Measurements from ENCODE around the gene PROM1. TPM values are rescaled to one million over a fixed set of nuclear protein-coding genes. Genes with fewer than 3 reads are reported as not detected.

Gene PROM1
- total and polyA plus RNA-seq, 9 of the 15 experiments (the other 6 are each of a cell fraction or from before 2014, with no cell fraction given): 0.05 TPM; not detected in 8

DNA sequence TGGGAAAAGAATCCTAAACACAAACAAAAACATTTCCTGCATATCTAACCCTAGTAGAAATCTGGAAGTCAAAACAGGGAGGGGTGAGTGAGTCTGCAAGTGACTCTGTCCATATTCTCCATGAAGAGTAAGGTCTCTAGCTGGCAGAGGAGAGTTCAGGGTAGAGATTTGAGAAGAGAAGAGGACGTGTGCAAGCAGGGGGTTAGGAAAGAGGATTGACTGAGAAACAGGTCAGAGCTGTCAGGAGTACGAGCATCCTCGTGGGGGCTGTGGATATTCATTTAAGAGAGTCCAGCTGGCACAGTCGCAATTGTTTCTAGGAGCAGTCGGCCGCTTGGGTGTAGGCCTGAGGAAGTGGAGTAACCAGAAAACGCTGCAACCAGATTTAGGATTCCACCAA lies 27.9 kb downstream of the PROM1 start:
- Histone ChIP-seq H3K36me3 (ENCODE audit: control insufficient read depth, insufficient read depth, low read length) (no peaks in the 10 kb centered on the region), H2AFZ (ENCODE audit: low read depth, low read length) (no peak overlapping the region), H3K27me3 (ENCODE audit: control insufficient read depth in 2 of 2, insufficient read depth in 2 of 2, low read length in 2 of 2) (peaks cover 12 to 17% of the 10 kb centered on the region in 2 experiments), H3K79me2 (ENCODE audit: control insufficient read depth, insufficient read depth, low read length) (no peaks in the 10 kb centered on the region), H3K9me1 (ENCODE audit: control insufficient read depth, insufficient read depth, low read length) (no peaks in the 10 kb centered on the region), H3K4me2 (ENCODE audit: insufficient read depth, low read length) (no peak overlapping the region), H3K9me3 (replicated peaks; ENCODE audit: control insufficient read depth, insufficient read depth, low read depth, low read length) (no peaks in the 10 kb centered on the region), H3K9ac (ENCODE audit: insufficient read depth in 1 of 2, low read depth in 2 of 2, low read length in 2 of 2) (no peak overlapping the region), H3K27ac (ENCODE audit: extremely low read depth, low read depth, low read length) (no peak overlapping the region), H3K4me1 (replicated peaks in 1 of 2; ENCODE audit: control insufficient read depth in 2 of 2, insufficient read depth in 2 of 2, low read length in 2 of 2) (no peaks in the 10 kb centered on the region), H4K20me1 (replicated peaks; ENCODE audit: control insufficient read depth, insufficient read depth, low read length) (no peaks in the 10 kb centered on the region), H3K4me3 (no peak overlapping the region)
- in situ Hi-C loops (cut with MboI) (no loop called here), intact Hi-C loops (cut with micrococcal nuclease) (no loop called here)
- TF ChIP-seq ZNF584 (CRISPR knock-in tag; IDR thresholded peaks at IDR 0.05; ENCODE audit: low read depth) (no peak), GTF2A2 (tag; IDR thresholded peaks at IDR 0.05) (no peak), ZNF197 (CRISPR knock-in tag; IDR thresholded peaks at IDR 0.05; ENCODE audit: low read depth) (no peak), ZKSCAN3 (CRISPR knock-in tag; IDR thresholded peaks at IDR 0.05) (no peak), SPI1 (IDR thresholded peaks at IDR 0.05; ENCODE audit: borderline replicate concordance, low read depth, low read length) (no peak), HDGF (IDR thresholded peaks at IDR 0.05) (no peak), BRD9 (IDR thresholded peaks at IDR 0.05; ENCODE audit: low read depth, partially characterized antibody) (no peak), MAFF (IDR thresholded peaks at IDR 0.05; ENCODE audit: low read length) (no peak), RBM34 (IDR thresholded peaks at IDR 0.05; ENCODE audit: borderline replicate concordance, insufficient read depth, low read length) (no peak), FOXP1 (CRISPR knock-in tag; IDR thresholded peaks at IDR 0.05) (no peak), BHLHE40 (IDR thresholded peaks at IDR 0.05; ENCODE audit: low read length) (no peak), NRF1 (conservative IDR thresholded peaks at IDR 0.05 in 1 of 2, IDR thresholded peaks at IDR 0.05 in 1 of 2) (no peak), TGIF2 (CRISPR knock-in tag; IDR thresholded peaks at IDR 0.05) (no peak), SMAD4 (CRISPR knock-in tag; conservative IDR thresholded peaks at IDR 0.05) (no peak), BACH1 (tag; IDR thresholded peaks at IDR 0.05) (no peak), ARID1B (IDR thresholded peaks at IDR 0.05) (no peak)
- TF ChIP-seq, protein P1, sequence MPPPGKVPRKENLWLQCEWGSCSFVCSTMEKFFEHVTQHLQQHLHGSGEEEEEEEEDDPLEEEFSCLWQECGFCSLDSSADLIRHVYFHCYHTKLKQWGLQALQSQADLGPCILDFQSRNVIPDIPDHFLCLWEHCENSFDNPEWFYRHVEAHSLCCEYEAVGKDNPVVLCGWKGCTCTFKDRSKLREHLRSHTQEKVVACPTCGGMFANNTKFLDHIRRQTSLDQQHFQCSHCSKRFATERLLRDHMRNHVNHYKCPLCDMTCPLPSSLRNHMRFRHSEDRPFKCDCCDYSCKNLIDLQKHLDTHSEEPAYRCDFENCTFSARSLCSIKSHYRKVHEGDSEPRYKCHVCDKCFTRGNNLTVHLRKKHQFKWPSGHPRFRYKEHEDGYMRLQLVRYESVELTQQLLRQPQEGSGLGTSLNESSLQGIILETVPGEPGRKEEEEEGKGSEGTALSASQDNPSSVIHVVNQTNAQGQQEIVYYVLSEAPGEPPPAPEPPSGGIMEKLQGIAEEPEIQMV (tag; conservative IDR thresholded peaks at IDR 0.05; ENCODE audit: low read depth): no peak
- TF ChIP-seq, protein P2, sequence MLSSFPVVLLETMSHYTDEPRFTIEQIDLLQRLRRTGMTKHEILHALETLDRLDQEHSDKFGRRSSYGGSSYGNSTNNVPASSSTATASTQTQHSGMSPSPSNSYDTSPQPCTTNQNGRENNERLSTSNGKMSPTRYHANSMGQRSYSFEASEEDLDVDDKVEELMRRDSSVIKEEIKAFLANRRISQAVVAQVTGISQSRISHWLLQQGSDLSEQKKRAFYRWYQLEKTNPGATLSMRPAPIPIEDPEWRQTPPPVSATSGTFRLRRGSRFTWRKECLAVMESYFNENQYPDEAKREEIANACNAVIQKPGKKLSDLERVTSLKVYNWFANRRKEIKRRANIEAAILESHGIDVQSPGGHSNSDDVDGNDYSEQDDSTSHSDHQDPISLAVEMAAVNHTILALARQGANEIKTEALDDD (IDR thresholded peaks at IDR 0.05): no peak
- FAIRE-seq: no peak
- BruUV-seq (replicated peaks): no TSS peak
- no peak for ATAC-seq
- no peak for DNase-seq (ENCODE audit: extremely low read depth in 1 of 4, low spot score in 3 of 4)
- ChIA-PET POLR2A (interaction anchor here (0.8 kb wide), 1 partner anchor 430 kb away, joined by 3 read pairs; no protein-coding TSS in a partner anchor), CTCF (ENCODE audit: low intra/inter-chr PET ratio) (no interaction called here)
- WGBS (ENCODE audit: insufficient coverage, low coverage, missing lambda C conversion rate): 0% methylated on average over 7 of the region's 7 CpGs

All from K562 (cell line).